Measurements from ENCODE around the gene TUBGCP2.

- TF ChIP-seq, protein P1, sequence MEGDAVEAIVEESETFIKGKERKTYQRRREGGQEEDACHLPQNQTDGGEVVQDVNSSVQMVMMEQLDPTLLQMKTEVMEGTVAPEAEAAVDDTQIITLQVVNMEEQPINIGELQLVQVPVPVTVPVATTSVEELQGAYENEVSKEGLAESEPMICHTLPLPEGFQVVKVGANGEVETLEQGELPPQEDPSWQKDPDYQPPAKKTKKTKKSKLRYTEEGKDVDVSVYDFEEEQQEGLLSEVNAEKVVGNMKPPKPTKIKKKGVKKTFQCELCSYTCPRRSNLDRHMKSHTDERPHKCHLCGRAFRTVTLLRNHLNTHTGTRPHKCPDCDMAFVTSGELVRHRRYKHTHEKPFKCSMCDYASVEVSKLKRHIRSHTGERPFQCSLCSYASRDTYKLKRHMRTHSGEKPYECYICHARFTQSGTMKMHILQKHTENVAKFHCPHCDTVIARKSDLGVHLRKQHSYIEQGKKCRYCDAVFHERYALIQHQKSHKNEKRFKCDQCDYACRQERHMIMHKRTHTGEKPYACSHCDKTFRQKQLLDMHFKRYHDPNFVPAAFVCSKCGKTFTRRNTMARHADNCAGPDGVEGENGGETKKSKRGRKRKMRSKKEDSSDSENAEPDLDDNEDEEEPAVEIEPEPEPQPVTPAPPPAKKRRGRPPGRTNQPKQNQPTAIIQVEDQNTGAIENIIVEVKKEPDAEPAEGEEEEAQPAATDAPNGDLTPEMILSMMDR (IDR thresholded peaks at IDR 0.05): no peak
- no peak for TF ChIP-seq POLR2A (IDR thresholded peaks at IDR 0.05)
Observed at GRCh38 chr10:133334503-133335245, 26.0 kb upstream of the TUBGCP2 start.

Data from heart left ventricle (tissue), 13 donors.